Spleen (tissue), 7 donors: ENCODE results near the gene EGFLAM.

Source experiments
- CTCF ChIP-seq, 11 experiments: fragments of 200-600 bp in 7 of 11; fragments of 450-650 bp in 4 of 11; sonication (generic) in 4 of 11; IDR thresholded peaks in 8 of 11; conservative IDR thresholded peaks in 3 of 11; 1 replicate in 7 of 11; 2 replicates in 4 of 11; pipeline versions ENCODE4 v1.4.0 to v1.8.0; 2016 to 2021; ENCODE audit warnings: antibody characterized with exemption in 11 of 11, inconsistent platforms in 4 of 11, mild to moderate bottlenecking in 1 of 11
- POLR2A ChIP-seq, 3 donors: fragments of 450-650 bp; IDR thresholded peaks; one replicate each; pipeline ENCODE4 v1.5.1; 2017; ENCODE audit warnings: antibody characterized with exemption in 3 of 3, mild to moderate bottlenecking in 1 of 3
- POLR2AphosphoS5 ChIP-seq, 3 donors: sonication (generic); formaldehyde crosslinking; IDR thresholded peaks; one replicate each; pipeline ENCODE4 v1.5.1; 2017; ENCODE audit warnings: antibody characterized with exemption in 3 of 3
- donor health status: DM: no; HTN: no; CAD: no; lungs with moderate emphysema.
- donor health status: DM: no; HTN: no; CAD: no.
- donor health status: DM: no; HTN: no; CAD: no.

- TF ChIP-seq POLR2AphosphoS5 (IDR thresholded peaks at IDR 0.05) (no peak), CTCF (IDR thresholded peaks at IDR 0.05 in 8 of 11, conservative IDR thresholded peaks at IDR 0.05 in 3 of 11) (no peak), POLR2A (IDR thresholded peaks at IDR 0.05) (no peak)
These were observed 89.5 kb downstream of the EGFLAM start for GRCh38 chr5:38347896-38348295.
